T-helper 1 cell treated with Interleukin-12 subunit alpha and Interleukin-12 subunit beta and Interleukin-4 antibody, amounts not matched to agents 30 μg/mL and 1 μg/mL, for 36 hours (primary cell): ENCODE data around the gene PPP1R26.

ENCODE experiments used
- H3K27ac Mint-ChIP-seq: one replicate; pipeline ENCODE4 v1.8.0; 2021; ENCODE audit warnings: mild to moderate bottlenecking, mixed read lengths
- H3K27me3 Mint-ChIP-seq: one replicate; pipeline ENCODE4 v1.8.0; 2021; ENCODE audit warnings: low read depth, mixed read lengths
- H3K36me3 Mint-ChIP-seq: one replicate; pipeline ENCODE4 v1.8.0; 2021; ENCODE audit warnings: low read depth, mixed read lengths
- H3K4me1 Mint-ChIP-seq: one replicate; pipeline ENCODE4 v1.8.0; 2021; ENCODE audit warnings: low read depth, mixed read lengths
- H3K4me3 Mint-ChIP-seq: one replicate; pipeline ENCODE4 v1.8.0; 2021; ENCODE audit warnings: mild to moderate bottlenecking, moderate library complexity, mixed read lengths
- H3K9me3 Mint-ChIP-seq: one replicate; pipeline ENCODE4 v1.8.0; 2021; ENCODE audit warnings: mixed read lengths

The PPP1R26 gene

DNA sequence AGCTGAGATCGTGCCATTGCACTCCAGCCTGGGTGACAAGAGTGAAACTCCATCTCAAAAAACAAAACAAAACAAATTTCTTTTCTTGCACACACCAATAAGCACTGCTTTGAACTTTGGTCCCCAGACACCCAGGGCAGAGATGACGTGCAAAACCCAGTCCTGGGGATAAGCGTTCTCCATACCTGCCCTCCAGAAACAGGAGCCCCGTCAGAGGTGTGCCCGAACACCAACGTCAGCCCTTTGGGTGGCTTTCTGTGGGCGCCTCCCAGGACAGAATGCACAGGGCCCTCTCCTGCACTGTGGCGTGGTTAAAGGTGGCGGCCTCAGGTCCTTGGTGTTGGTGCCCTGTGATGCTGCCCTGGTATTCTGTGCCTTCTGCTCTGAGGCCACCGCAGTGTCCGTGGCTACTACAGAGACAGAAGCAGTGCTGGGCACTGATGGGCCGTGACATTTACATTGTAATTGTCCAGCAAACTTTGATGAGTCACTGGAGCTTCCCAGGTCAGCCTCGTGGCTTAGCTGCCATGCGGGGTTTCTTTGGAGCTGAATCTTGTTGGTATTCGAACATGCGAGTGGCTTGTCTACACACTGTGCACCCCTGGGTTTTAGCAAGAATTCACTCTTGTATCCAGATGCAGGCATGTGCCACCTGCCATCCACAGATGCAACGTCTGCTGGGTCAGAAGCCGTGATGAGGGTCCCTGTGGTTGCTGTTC lies 9.8 kb downstream of the PPP1R26 start:
- Mint-ChIP-seq H3K4me3 (no peak overlapping the region), H3K4me1 (no peaks in the 10 kb centered on the region), H3K36me3 (no peaks in the 10 kb centered on the region), H3K27me3 (no peaks in the 10 kb centered on the region), H3K9me3 (no peaks in the 10 kb centered on the region), H3K27ac (no peak overlapping the region)

DNA sequence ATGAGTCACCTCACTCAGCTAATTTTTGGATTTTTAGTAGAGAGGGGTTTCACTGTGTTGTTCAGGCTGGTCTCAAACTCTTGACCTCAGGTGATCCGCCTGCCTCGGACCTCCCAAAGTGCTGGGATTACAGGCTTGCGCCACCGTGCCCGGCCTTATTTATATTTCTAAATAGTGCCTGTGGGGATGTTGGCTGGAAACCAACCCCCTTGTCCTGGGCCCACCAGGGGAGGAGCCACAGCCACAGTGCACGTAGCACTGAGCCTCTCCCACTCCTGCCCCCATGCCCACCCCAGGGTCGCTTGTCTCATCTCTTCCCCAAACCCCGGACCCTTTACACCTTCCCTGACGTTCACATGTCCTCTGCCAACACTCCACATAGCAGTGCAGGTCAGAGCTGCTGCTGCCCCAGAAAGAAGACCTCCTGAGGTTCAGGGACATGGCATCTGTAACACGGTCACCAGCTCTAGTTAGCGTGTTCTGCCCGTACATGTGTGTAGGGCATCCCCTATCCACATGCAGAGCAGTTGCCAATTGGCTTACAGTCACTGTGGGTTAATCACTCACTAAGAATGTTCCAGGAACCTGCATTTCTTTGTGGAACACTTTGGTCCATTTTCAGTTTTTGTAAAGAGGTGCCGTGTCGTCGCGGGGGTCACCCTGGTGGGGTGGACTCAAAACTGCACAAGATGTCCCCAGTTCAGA lies 10.7 kb downstream of the PPP1R26 start:
- Mint-ChIP-seq H3K36me3 (no peaks in the 10 kb centered on the region), H3K27ac (no peak overlapping the region), H3K4me3 (no peak overlapping the region), H3K4me1 (no peaks in the 10 kb centered on the region), H3K9me3 (no peaks in the 10 kb centered on the region), H3K27me3 (no peaks in the 10 kb centered on the region)

DNA sequence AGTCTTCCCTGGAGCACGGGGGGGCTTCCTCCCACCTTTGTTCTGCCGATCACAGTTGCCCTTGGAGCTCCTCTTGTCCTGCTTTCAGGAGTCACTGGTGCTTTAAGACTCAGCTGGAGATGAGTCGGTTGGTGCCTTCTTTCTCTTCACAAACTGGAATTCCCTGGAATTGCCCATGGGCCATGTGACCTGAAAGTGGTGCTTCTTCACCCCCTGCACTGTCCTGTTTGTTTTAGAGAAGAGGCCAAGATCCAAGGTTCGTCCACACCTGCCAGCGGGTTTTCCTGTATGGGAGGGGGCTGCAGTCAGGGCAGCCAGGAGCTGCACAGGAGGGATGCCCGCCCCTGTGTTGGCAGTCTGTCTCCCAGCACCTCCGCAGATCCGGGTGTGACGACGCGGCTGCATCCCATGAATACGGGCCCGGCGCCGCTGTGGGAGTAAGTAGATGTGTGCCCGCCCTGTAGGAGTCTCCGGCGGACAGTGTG lies 11.4 kb downstream of the PPP1R26 start:
- no peaks in the 10 kb centered on the region for H3K4me1 Mint-ChIP-seq
- no peaks in the 10 kb centered on the region for H3K9me3 Mint-ChIP-seq
- no peaks in the 10 kb centered on the region for H3K27me3 Mint-ChIP-seq
- no peak overlapping the region for H3K27ac Mint-ChIP-seq
- no peaks in the 10 kb centered on the region for H3K36me3 Mint-ChIP-seq
- no peak overlapping the region for H3K4me3 Mint-ChIP-seq

DNA sequence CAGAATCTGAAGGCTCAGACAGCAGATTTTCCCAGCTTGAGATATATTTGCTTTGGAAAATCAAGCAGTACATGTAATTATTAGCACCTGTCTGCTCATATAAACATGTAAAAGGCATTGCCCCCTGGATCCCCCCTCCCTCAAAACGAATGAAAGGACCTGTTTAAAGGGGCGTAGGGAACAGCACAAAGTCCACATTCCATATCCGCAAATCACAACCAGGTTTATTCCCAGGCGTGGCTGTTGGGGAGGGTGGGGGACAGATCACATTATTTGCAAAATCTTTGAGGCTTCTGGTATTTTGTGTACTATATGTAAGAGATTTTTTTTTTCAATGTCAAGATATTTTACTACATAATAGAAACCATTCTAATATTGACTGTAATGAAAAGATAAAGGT lies 12.2 kb downstream of the PPP1R26 start:
- H3K4me3 Mint-ChIP-seq: no peak overlapping the region
- H3K27ac Mint-ChIP-seq: no peak overlapping the region
- H3K36me3 Mint-ChIP-seq: no peaks in the 10 kb centered on the region
- no peaks in the 10 kb centered on the region for H3K9me3 Mint-ChIP-seq
- no peaks in the 10 kb centered on the region for H3K27me3 Mint-ChIP-seq
- no peaks in the 10 kb centered on the region for H3K4me1 Mint-ChIP-seq

DNA sequence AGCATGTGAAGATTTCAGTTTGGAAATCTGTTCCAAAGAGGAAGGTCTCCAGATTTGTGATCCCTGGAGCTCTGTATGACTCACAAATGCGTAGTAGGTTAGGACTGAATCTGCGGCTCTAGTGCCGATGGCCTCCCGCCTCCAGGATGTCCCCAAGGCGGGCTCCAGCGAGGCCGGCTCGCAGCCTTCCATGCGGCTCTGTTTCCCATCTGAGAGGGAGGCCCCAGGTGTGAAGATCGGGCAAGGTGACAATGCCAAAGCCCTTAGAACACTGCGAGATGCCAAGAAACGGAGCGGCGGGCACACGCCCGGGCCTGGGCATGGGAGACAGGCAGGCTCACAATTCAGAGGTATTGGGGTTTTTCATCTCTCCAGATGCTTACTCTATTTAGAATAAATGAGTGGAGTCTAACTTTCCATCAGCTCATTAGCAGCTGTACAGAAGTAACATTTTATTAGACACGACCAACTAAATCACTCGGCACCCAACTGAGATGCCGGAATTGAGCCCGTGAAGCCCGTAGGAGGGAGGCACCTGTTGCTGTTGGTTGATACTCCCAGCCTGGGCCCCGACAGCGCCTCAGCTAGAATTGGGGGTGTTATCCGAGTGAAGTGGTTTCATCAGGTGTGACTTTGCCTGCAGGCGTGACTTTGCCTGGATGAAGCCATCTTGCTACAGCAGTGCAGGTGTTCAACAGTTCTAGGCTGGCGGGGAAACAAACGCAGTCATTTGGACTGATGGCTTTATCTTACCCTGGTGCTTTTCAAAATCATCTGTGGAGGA lies 13.5 kb downstream of the PPP1R26 start:
- Mint-ChIP-seq H3K27ac (no peak overlapping the region), H3K36me3 (no peaks in the 10 kb centered on the region), H3K27me3 (no peaks in the 10 kb centered on the region), H3K4me1 (no peaks in the 10 kb centered on the region), H3K4me3 (no peak overlapping the region), H3K9me3 (no peaks in the 10 kb centered on the region)

DNA sequence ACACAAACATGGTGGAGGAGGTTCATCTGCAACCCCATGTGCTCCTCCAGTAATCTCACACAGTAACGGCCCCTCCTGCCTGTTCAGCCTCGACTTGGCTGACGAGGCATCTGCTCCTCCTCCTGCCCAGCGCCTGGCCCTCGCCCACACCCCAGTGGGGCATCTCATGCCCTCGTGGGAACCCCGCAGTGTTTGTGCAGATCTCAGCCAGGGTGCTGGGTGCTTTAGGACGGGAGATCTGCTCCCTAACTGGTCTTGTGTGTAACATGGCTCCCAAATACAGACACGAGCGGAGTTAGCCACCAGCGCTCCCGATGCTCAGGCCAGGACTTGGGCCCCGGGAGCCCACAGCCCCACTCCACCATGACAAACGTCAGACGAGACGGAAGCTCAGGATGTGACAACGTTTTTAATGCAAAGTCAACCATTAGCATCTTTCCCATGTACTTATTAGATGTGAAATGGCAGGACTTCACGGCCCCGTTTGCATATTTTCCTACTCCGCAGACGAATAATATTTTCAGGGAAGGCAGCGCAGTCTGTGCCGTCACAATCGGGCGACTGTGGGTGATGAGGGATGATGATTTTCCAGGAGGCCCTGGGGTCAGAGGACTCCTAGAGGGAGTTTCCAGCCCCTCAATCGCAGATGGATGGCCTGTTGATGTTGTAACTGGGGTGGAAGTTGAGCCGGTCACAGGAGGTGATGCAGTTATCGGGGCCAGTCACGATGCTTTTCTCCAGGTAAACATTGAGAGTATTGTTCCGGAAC lies 15.4 kb downstream of the PPP1R26 start:
- Mint-ChIP-seq H3K4me1 (no peaks in the 10 kb centered on the region), H3K27me3 (peaks cover 5% of the 10 kb centered on the region), H3K9me3 (no peaks in the 10 kb centered on the region), H3K4me3 (no peak overlapping the region), H3K36me3 (no peaks in the 10 kb centered on the region), H3K27ac (no peak overlapping the region)

DNA sequence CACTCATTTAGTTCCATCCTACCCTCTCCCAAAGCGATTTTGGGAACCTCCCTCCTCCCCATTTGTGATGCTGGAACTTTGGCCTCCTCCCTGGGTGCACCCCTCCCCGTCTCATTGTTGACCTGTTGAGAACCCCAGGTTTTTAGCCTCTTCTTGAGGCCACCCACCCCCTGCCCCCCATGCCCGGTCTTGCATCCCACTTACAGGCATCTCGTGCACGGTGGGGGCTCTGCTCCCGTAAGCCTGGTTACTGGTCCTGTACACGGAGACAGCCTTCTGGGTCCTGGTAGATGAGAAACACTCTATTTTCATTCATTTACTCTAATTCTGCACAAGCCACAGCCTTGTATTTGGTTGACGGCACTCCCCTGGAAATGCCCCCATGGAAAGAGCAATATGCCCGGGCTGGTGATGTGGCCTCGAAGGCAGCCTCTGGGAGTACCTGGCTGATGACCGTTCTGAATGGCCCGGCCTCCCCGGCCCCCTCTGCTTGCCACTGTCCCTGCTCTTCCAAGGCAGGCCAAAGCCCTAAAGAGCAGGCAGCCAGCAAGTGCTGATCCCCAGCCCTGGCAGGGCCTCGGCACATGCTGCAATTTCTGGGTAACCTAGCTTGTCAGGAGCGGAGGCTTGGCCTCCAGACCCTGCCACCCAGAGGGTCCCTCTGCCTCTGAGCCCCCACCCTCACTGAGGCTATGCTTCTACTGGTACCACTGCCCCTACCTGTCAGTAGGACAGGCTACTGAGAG lies 19.0 kb downstream of the PPP1R26 start:
- Mint-ChIP-seq H3K27ac (no peak overlapping the region), H3K27me3 (peaks cover 5% of the 10 kb centered on the region), H3K4me3 (peak overlapping the region; percentile 92), H3K36me3 (peaks cover 2% of the 10 kb centered on the region), H3K9me3 (no peaks in the 10 kb centered on the region), H3K4me1 (peaks cover 9% of the 10 kb centered on the region)

DNA sequence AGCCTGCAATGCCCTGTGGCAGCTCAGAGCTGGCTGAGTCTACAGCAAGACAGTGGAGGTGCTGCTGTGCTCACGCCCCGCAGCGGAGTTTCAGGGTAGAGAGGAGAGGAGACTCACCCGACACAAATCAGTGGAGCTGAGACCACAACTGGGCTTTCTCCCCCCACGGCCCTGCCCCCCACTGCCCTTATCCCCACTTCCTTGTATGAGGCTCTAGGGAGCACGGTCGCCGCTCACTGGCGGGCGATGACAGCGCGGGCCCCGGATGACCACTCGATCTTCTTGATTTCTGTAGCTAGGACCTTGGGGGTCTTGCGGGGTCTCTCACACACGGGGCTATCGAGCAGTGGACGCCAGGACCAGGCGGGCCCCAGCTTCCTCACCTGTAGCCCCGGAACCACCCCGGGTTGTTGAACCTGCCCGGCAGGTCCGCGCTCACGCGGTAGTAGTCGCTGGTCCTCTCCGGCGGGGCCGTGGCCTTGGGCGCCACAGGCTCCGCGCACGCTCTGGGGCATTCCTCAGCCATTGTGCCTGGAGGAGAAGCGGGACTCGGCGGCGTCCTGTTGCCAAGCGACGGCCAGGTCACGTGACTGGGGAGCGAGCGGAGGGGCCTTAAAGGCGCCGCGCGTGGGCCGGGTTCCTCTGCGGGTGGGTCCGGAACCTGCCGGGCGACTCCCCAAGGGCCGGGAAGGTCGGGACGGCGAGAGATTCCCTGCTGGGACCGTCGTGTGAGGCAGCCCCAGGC lies 19.9 kb downstream of the PPP1R26 start:
- Mint-ChIP-seq H3K27ac (no peak overlapping the region), H3K4me3 (peak overlapping the region; percentile 92), H3K4me1 (peaks cover 9% of the 10 kb centered on the region), H3K27me3 (peaks cover 5% of the 10 kb centered on the region), H3K36me3 (peaks cover 8% of the 10 kb centered on the region), H3K9me3 (no peaks in the 10 kb centered on the region)

DNA sequence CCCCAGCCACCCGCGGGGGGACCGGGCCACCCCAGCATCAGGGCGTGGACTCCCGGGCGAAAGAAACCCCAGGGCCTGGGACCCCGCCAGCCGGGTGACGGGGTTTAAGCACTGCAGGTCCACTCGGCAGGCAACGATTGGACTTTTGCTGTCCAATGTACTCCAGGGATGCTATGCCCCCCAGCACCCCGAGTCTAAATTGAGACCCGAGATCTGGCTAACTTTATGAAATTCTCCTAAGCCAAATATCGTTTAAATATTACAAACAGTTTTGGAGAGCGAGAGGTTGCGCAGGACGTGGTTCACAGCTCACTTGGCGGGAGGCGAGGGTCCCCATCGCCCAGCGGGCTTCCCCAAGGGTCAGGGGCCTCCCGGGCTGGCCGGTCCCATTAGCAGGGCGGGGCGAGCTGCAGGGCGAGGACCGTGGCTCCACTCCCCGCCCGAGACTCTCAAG lies 20.5 kb downstream of the PPP1R26 start:
- Mint-ChIP-seq H3K4me3 (peak overlapping the region; percentile 92), H3K4me1 (peaks cover 9% of the 10 kb centered on the region), H3K27ac (peak overlapping the region; percentile 52), H3K9me3 (no peaks in the 10 kb centered on the region), H3K27me3 (peaks cover 5% of the 10 kb centered on the region), H3K36me3 (peaks cover 11% of the 10 kb centered on the region)

DNA sequence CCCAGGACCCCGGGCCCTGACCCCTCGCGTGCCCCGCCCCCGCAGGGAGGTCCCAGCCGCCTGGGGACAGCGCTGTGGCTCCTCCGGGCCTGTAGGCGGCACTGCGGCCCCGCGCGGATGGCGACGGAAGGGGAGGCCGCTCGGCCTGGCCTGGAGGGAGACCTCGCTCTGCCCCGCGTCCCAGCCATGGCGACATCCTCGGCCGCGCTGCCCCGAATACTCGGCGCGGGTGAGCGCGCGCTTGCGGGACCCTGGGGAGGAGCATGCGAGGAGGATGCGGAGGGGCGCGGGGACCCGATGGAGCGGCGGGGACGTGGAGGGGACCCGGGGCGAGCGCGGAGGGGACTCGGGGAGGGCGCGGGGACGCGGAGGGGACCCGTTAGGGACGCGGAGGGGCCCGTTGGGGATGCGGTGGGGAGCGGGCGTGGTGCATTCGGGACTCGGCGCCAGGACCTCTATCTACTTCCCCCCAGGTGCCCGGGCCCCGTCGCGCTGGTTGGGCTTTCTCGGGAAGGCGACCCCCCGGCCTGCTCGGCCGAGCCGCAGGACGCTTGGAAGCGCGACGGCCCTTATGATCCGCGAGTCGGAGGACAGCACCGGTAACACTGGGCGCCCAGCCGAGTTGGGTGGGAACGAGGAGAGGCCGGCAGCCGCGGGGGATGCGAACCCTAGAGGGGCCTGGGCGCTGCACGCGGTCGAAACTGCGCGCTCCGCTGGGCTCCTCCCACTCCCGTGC lies 21.1 kb downstream of the PPP1R26 start, which contains the start of gene MRPS2:
Gene MRPS2 (plus strand): TSS at position 158 of the 736 bp plus-strand sequence. CDS start 29 bp downstream, at position 187.
- Mint-ChIP-seq H3K27me3 (peaks cover 5% of the 10 kb centered on the region), H3K4me3 (peak within 1 kb of the TSS; percentile 92), H3K9me3 (no peaks in the 10 kb centered on the region), H3K36me3 (peaks cover 13% of the 10 kb centered on the region), H3K27ac (peak within 1 kb of the TSS; percentile 89), H3K4me1 (peaks cover 9% of the 10 kb centered on the region)

DNA sequence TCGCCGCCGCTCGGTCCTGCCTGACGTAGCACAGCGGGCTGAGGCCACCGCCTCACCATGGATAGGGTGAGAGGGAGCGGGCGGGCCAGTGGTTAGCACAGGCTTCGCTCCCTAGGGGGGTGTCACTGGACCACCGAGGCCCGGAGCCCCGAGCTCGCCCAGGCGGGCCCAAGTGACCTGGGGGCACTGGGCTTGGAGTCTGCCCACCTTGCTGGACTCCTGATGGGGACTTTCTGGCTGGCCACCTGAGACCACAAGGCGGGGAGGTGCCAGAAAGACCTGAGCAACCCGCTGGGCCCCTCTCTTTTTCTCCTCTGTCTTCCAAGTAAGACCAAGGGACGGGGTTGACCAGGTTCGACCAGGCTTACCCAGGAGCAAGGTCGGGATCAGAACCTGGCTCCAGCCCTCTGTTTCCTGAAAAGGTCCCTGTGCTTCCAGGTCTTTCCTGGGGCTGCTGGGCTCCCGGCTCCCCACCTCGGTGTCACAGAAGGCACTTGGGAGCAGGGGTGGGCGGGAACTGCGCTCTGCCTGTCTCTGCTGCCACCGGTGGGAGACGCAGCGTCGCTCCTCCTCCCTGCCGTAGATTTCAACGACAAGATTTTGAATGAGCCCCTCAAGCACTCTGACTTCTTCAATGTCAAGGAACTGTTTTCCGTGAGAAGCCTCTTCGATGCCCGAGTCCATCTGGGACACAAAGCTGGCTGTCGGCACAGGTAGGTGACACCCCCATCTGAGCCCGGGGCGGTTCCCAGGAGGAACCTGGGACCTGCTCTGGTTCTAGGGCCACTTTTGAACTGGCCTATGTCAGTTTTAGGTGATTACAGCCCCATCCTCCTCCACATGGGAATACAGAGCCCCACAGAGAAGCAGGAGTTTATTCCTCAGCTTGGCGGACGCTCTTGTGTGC lies 21.9 kb downstream of the PPP1R26 start:
- no peaks in the 10 kb centered on the region for H3K9me3 Mint-ChIP-seq
- peak overlapping the region; percentile 92 for H3K4me3 Mint-ChIP-seq
- peaks cover 5% of the 10 kb centered on the region for H3K27me3 Mint-ChIP-seq
- H3K27ac Mint-ChIP-seq: peak overlapping the region; percentile 52
- H3K36me3 Mint-ChIP-seq: peaks cover 13% of the 10 kb centered on the region
- H3K4me1 Mint-ChIP-seq: peaks cover 9% of the 10 kb centered on the region
